Duodenal mucosa (tissue), 2 donors: ENCODE measurements around the gene NUP155.
A peak's percentile ranks its signal among the peaks of the same experiment; 100 is the strongest.
"Not testable (repeated sequence)": the region's sequence is repeated elsewhere in the genome, so short reads cannot be mapped to it uniquely, and the experiment has no call there.

Experiments used
- H3K27ac ChIP-seq: one replicate; pipeline ENCODE4 v1.7.0; 2013; ENCODE audit warnings: low read depth, low read length
- H3K27me3 ChIP-seq, 2 donors: one replicate each; pipeline ENCODE4 v1.7.0; 2013; ENCODE audit warnings: low read length in 2 of 2, control low read depth in 1 of 2; ENCODE audit not compliant: insufficient read depth in 2 of 2, control insufficient read depth in 1 of 2
- H3K36me3 ChIP-seq, 2 donors: one replicate each; pipeline ENCODE4 v1.7.0; 2013; ENCODE audit warnings: low read length in 2 of 2, control low read depth in 1 of 2; ENCODE audit not compliant: insufficient read depth in 2 of 2, control insufficient read depth in 1 of 2
- H3K4me1 ChIP-seq, 2 donors: one replicate each; pipeline ENCODE4 v1.7.0; 2013; ENCODE audit warnings: low read length in 2 of 2, control low read depth in 1 of 2; ENCODE audit not compliant: insufficient read depth in 2 of 2, control insufficient read depth in 1 of 2
- H3K4me3 ChIP-seq, 2 donors: one replicate each; pipeline ENCODE4 v1.7.0; 2013; ENCODE audit warnings: low read length in 2 of 2, low read depth in 1 of 2
- H3K9ac ChIP-seq, 2 donors: one replicate each; pipeline ENCODE4 v1.7.0; 2013; ENCODE audit warnings: low read length in 2 of 2, low read depth in 1 of 2
- H3K9me3 ChIP-seq, 2 donors: one replicate each; pipeline ENCODE4 v1.7.0; 2013; ENCODE audit warnings: low read length in 2 of 2, control low read depth in 1 of 2; ENCODE audit not compliant: control insufficient read depth in 1 of 2

NUP155 gene

GRCh38 chr5:37370864-37371726, at the start of gene NUP155:
TSS of gene NUP155 (minus strand) at chr5:37371106. CDS start at chr5:37370977, 129 bp downstream.
- Histone ChIP-seq H3K27me3 (no peaks in the 10 kb centered on the region), H3K4me1 (peaks cover 9 to 14% of the 10 kb centered on the region in 2 donors), H3K9ac (peak within 1 kb of the TSS; percentile 71 to 82), H3K27ac (peak within 1 kb of the TSS; percentile 47), H3K4me3 (peak within 1 kb of the TSS; percentile 93 to 95), H3K36me3 (no peaks in the 10 kb centered on the region), H3K9me3 (no peaks in the 10 kb centered on the region)

GRCh38 chr5:37417347-37417746, 46.4 kb upstream of the NUP155 start:
- Histone ChIP-seq H3K9ac (no peak overlapping the region), H3K4me1 (no peaks in the 10 kb centered on the region), H3K27me3 (no peaks in the 10 kb centered on the region), H3K9me3 (no peaks in the 10 kb centered on the region), H3K36me3 (peaks cover 0 to 17% of the 10 kb centered on the region in 2 donors), H3K4me3 (no peak overlapping the region), H3K27ac (no peak overlapping the region)

GRCh38 chr5:37415456-37415855, 44.5 kb upstream of the NUP155 start:
- H3K27ac ChIP-seq, H3K9me3 ChIP-seq, H3K36me3 ChIP-seq, H3K9ac ChIP-seq, H3K4me1 ChIP-seq, H3K27me3 ChIP-seq, H3K4me3 ChIP-seq: not testable (repeated sequence)

GRCh38 chr5:37412515-37412914, 41.6 kb upstream of the NUP155 start:
- peaks cover 5 to 15% of the 10 kb centered on the region in 2 donors for H3K36me3 ChIP-seq
- H3K9ac ChIP-seq: no peak overlapping the region
- no peak overlapping the region for H3K4me3 ChIP-seq
- no peaks in the 10 kb centered on the region for H3K4me1 ChIP-seq
- no peaks in the 10 kb centered on the region for H3K27me3 ChIP-seq
- H3K27ac ChIP-seq: no peak overlapping the region
- no peaks in the 10 kb centered on the region for H3K9me3 ChIP-seq

GRCh38 chr5:37400501-37400900, 29.6 kb upstream of the NUP155 start:
- Histone ChIP-seq H3K4me3 (no peak overlapping the region), H3K9ac (no peak overlapping the region), H3K9me3 (no peaks in the 10 kb centered on the region), H3K4me1 (peaks cover 0 to 3% of the 10 kb centered on the region in 2 donors), H3K27ac (no peak overlapping the region), H3K36me3 (peaks cover 9 to 17% of the 10 kb centered on the region in 2 donors), H3K27me3 (no peaks in the 10 kb centered on the region)

- Histone ChIP-seq H3K27me3 (no peaks in the 10 kb centered on the region), H3K36me3 (peaks cover 4 to 36% of the 10 kb centered on the region in 2 donors), H3K4me1 (no peaks in the 10 kb centered on the region), H3K27ac (no peak overlapping the region), H3K9me3 (no peaks in the 10 kb centered on the region), H3K4me3 (no peak overlapping the region), H3K9ac (no peak overlapping the region)
These were observed 25.4 kb upstream of the NUP155 start for GRCh38 chr5:37396352-37396751.

- Histone ChIP-seq H3K27me3 (no peaks in the 10 kb centered on the region), H3K27ac (no peak overlapping the region), H3K4me1 (no peaks in the 10 kb centered on the region), H3K4me3 (no peak overlapping the region), H3K9me3 (no peaks in the 10 kb centered on the region), H3K36me3 (peaks cover 0 to 30% of the 10 kb centered on the region in 2 donors), H3K9ac (no peak overlapping the region)
These were observed 20.7 kb upstream of the NUP155 start for GRCh38 chr5:37391591-37391990.

GRCh38 chr5:37379100-37379628, 8.3 kb upstream of the NUP155 start, which contains the start of gene WDR70:
TSS of gene WDR70 (plus strand) at chr5:37379318. CDS start at chr5:37379368, 50 bp downstream.
- H3K4me3 ChIP-seq: peak within 1 kb of the TSS; percentile 75 to 90
- not testable (repeated sequence) for H3K27ac ChIP-seq, H3K9me3 ChIP-seq, H3K36me3 ChIP-seq, H3K27me3 ChIP-seq, H3K4me1 ChIP-seq
- peak within 1 kb of the TSS; percentile 48 to 60 for H3K9ac ChIP-seq

GRCh38 chr5:37378066-37378465, 7.2 kb upstream of the NUP155 start:
- H3K4me1 ChIP-seq, H3K27ac ChIP-seq, H3K9ac ChIP-seq, H3K9me3 ChIP-seq, H3K4me3 ChIP-seq, H3K36me3 ChIP-seq, H3K27me3 ChIP-seq: not testable (repeated sequence)

- Histone ChIP-seq H3K27me3 (no peaks in the 10 kb centered on the region), H3K27ac (no peak overlapping the region), H3K4me1 (peaks cover 0 to 7% of the 10 kb centered on the region in 2 donors), H3K36me3 (no peaks in the 10 kb centered on the region), H3K9me3 (no peaks in the 10 kb centered on the region), H3K4me3 (no peak overlapping the region), H3K9ac (no peak overlapping the region)
These were observed 4.2 kb upstream of the NUP155 start for GRCh38 chr5:37375091-37375490.
